Hepatocyte (in vitro differentiated cells): ENCODE measurements around the gene DSTYK.

Experiments used
- EZH2 ChIP-seq: fragments of 200-600 bp; sonication (generic); IDR thresholded peaks from 2 replicates; pipeline ENCODE4 v1.6.1; 2016; ENCODE audit warnings: antibody characterized with exemption, mild to moderate bottlenecking, borderline replicate concordance
- EZH2phosphoT487 ChIP-seq: fragments of 200-600 bp; sonication (generic); IDR thresholded peaks from one replicate; pipeline ENCODE4 v1.6.1; 2018; ENCODE audit warnings: antibody characterized with exemption, mild to moderate bottlenecking, low read depth, moderate library complexity; ENCODE audit not compliant: unreplicated experiment, severe bottlenecking
- TF ChIP-seq, protein P1 (sequence below): fragments of 200-600 bp; sonication (generic); IDR thresholded peaks from 2 replicates; pipeline ENCODE4 v1.5.1; 2016; ENCODE audit warnings: antibody characterized with exemption, mild to moderate bottlenecking; ENCODE audit not compliant: poor library complexity

DNA sequence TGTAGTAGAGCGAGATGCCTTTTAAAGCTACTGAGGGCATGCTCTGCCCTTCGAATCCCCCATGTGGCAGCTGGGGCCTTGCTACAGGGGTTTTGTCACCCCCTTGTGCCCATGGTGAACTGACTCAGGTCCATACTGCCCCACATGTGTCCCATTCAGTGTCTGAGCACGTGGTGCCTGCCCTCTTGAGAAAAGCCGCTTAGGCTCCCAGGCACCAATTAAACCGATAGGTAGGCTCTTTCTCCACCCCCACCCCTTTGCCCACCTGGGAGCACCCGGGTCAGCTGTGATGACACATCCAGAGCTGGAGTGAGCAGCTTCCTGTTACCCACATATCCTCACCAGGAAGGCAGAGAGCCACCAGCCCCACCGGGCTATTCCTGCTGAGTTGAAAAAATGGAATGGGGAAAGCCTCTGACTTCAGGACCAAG, 46.8 kb upstream of the DSTYK start:
- TF ChIP-seq, protein P1, sequence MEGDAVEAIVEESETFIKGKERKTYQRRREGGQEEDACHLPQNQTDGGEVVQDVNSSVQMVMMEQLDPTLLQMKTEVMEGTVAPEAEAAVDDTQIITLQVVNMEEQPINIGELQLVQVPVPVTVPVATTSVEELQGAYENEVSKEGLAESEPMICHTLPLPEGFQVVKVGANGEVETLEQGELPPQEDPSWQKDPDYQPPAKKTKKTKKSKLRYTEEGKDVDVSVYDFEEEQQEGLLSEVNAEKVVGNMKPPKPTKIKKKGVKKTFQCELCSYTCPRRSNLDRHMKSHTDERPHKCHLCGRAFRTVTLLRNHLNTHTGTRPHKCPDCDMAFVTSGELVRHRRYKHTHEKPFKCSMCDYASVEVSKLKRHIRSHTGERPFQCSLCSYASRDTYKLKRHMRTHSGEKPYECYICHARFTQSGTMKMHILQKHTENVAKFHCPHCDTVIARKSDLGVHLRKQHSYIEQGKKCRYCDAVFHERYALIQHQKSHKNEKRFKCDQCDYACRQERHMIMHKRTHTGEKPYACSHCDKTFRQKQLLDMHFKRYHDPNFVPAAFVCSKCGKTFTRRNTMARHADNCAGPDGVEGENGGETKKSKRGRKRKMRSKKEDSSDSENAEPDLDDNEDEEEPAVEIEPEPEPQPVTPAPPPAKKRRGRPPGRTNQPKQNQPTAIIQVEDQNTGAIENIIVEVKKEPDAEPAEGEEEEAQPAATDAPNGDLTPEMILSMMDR, result no peak
- TF ChIP-seq EZH2phosphoT487 (no peak), EZH2 (no peak)
